Suprapubic skin (tissue), 4 donors: ENCODE results near the gene PXYLP1. TPM values are rescaled to one million over a fixed set of nuclear protein-coding genes. Genes with fewer than 3 reads are reported as not detected.

Source experiments
- DNase-seq, 2 donors: peaks; one replicate each; pipeline ENCODE4 v3.0.0-alpha.2; 2019; ENCODE audit warnings: low spot score in 2 of 2
- H3K27ac ChIP-seq: fragments of 200-600 bp; sonication (generic); one replicate; pipeline ENCODE4 v1.5.1; 2019
- H3K27me3 ChIP-seq: fragments of 200-600 bp; sonication (generic); one replicate; pipeline ENCODE4 v1.5.1; 2019
- H3K36me3 ChIP-seq: fragments of 200-600 bp; sonication (generic); one replicate; pipeline ENCODE4 v1.5.1; 2019
- H3K4me1 ChIP-seq: fragments of 200-600 bp; sonication (generic); one replicate; pipeline ENCODE4 v1.5.1; 2019
- H3K4me3 ChIP-seq: fragments of 200-600 bp; sonication (generic); one replicate; pipeline ENCODE4 v1.5.1; 2019; ENCODE audit warnings: mild to moderate bottlenecking
- H3K9me3 ChIP-seq: fragments of 200-600 bp; sonication (generic); one replicate; pipeline ENCODE4 v1.5.1; 2019
- CTCF ChIP-seq, 2 donors: fragments of 200-600 bp in 1 of 2; fragments of 450-650 bp in 1 of 2; sonication (generic) in 1 of 2; IDR thresholded peaks; one replicate each; pipeline ENCODE4 v1.5.1; 2016 to 2019; ENCODE audit warnings: antibody characterized with exemption in 2 of 2, mild to moderate bottlenecking in 1 of 2, moderate library complexity in 1 of 2
- EP300 ChIP-seq: sonication (generic); formaldehyde crosslinking; IDR thresholded peaks from one replicate; pipeline ENCODE4 v1.6.1; 2017; ENCODE audit warnings: antibody characterized with exemption
- POLR2A ChIP-seq, 2 donors: fragments of 450-650 bp; IDR thresholded peaks; one replicate each; pipeline ENCODE4 v1.6.1; 2017; ENCODE audit warnings: antibody characterized with exemption in 2 of 2, mild to moderate bottlenecking in 2 of 2, moderate library complexity in 2 of 2
- POLR2AphosphoS5 ChIP-seq, 3 donors: sonication (generic); formaldehyde crosslinking; IDR thresholded peaks; one replicate each; pipeline ENCODE4 v1.6.1; 2017; ENCODE audit warnings: antibody characterized with exemption in 3 of 3
- WGBS: methylation state at CpG from one replicate; pipeline ENCODE4 v1.1.5; 2018; 5-methylcytosine and 5-hydroxymethylcytosine counted together
- total RNA-seq, 4 donors: library from RNA; depleted of rRNA; stranded (reverse); fragments of >200 nt; gene quantifications; one replicate each; pipeline ENCODE4 v1.1.0, GENCODE V29; 2016

PXYLP1 gene
- total RNA-seq, 4 donors from 2014 or later = 6.7 to 11.8 (median 9.5) TPM

GRCh38 chr3:141273700-141274410 is 42.2 kb downstream of the PXYLP1 start:
- Histone ChIP-seq H3K27ac (no peak overlapping the region), H3K27me3 (no peaks in the 10 kb centered on the region), H3K9me3 (no peaks in the 10 kb centered on the region), H3K4me3 (no peak overlapping the region), H3K4me1 (peaks cover 10% of the 10 kb centered on the region), H3K36me3 (peaks cover 3% of the 10 kb centered on the region)
- TF ChIP-seq EP300 (no peak), POLR2A (IDR thresholded peaks at IDR 0.05) (no peak), POLR2AphosphoS5 (IDR thresholded peaks at IDR 0.05) (no peak), CTCF (IDR thresholded peaks at IDR 0.05) (no peak)
- WGBS = 85% methylated on average over 14 of the region's 15 CpGs
- no peak for DNase-seq

- WGBS = 90% methylated on average over 10 of the region's 10 CpGs
- Histone ChIP-seq H3K27ac (no peak overlapping the region), H3K4me3 (no peak overlapping the region), H3K4me1 (peaks cover 17% of the 10 kb centered on the region), H3K36me3 (peaks cover 3% of the 10 kb centered on the region), H3K9me3 (no peaks in the 10 kb centered on the region), H3K27me3 (no peaks in the 10 kb centered on the region)
- no peak for DNase-seq
- no peak for TF ChIP-seq CTCF (IDR thresholded peaks at IDR 0.05)
- TF ChIP-seq POLR2A (IDR thresholded peaks at IDR 0.05) = no peak
- no peak for TF ChIP-seq EP300
- no peak for TF ChIP-seq POLR2AphosphoS5 (IDR thresholded peaks at IDR 0.05)
Measured at GRCh38 chr3:141274411-141275031, 42.9 kb downstream of the PXYLP1 start.

- Histone ChIP-seq H3K4me3 (no peak overlapping the region), H3K4me1 (peaks cover 17% of the 10 kb centered on the region), H3K27me3 (no peaks in the 10 kb centered on the region), H3K27ac (no peak overlapping the region), H3K9me3 (no peaks in the 10 kb centered on the region), H3K36me3 (peaks cover 3% of the 10 kb centered on the region)
- TF ChIP-seq EP300 = no peak
- no peak for TF ChIP-seq POLR2A (IDR thresholded peaks at IDR 0.05)
- TF ChIP-seq POLR2AphosphoS5 (IDR thresholded peaks at IDR 0.05) = no peak
- TF ChIP-seq CTCF (IDR thresholded peaks at IDR 0.05) = no peak
- WGBS = 55% methylated on average over 1 of the region's 1 CpG
- DNase-seq = no peak
Measured at GRCh38 chr3:141275032-141275422, 43.4 kb downstream of the PXYLP1 start.

- Histone ChIP-seq H3K36me3 (peaks cover 3% of the 10 kb centered on the region), H3K4me1 (peaks cover 17% of the 10 kb centered on the region), H3K4me3 (no peak overlapping the region), H3K9me3 (no peaks in the 10 kb centered on the region), H3K27me3 (no peaks in the 10 kb centered on the region), H3K27ac (peak overlapping the region; percentile 9)
- DNase-seq = no peak
- 98% methylated on average over 2 of the region's 2 CpGs for WGBS
- TF ChIP-seq EP300 (no peak), CTCF (IDR thresholded peaks at IDR 0.05) (no peak), POLR2A (IDR thresholded peaks at IDR 0.05) (no peak), POLR2AphosphoS5 (IDR thresholded peaks at IDR 0.05) (no peak)
Measured at GRCh38 chr3:141275511-141275910, 43.9 kb downstream of the PXYLP1 start.

- 82% methylated on average over 7 of the region's 7 CpGs for WGBS
- Histone ChIP-seq H3K4me1 (peaks cover 17% of the 10 kb centered on the region), H3K36me3 (peaks cover 3% of the 10 kb centered on the region), H3K27me3 (no peaks in the 10 kb centered on the region), H3K27ac (no peak overlapping the region), H3K4me3 (no peak overlapping the region), H3K9me3 (no peaks in the 10 kb centered on the region)
- TF ChIP-seq POLR2A (IDR thresholded peaks at IDR 0.05) (no peak), POLR2AphosphoS5 (IDR thresholded peaks at IDR 0.05) (no peak), CTCF (IDR thresholded peaks at IDR 0.05) (no peak), EP300 (no peak)
- no peak for DNase-seq
Measured at GRCh38 chr3:141275973-141276372, 44.3 kb downstream of the PXYLP1 start.
